GM13977 (cell line): ENCODE measurements around the gene PROB1.

Source experiments
- DNase-seq: peaks from one replicate; pipeline ENCODE4 v3.0.0; 2012; ENCODE audit warnings: low spot score
- CTCF ChIP-seq: IDR thresholded peaks from 2 replicates; pipeline ENCODE4 v1.5.1; 2012; ENCODE audit warnings: mild to moderate bottlenecking, control low read depth; ENCODE audit not compliant: insufficient read depth; ENCODE audit errors: extremely low read depth, missing control alignments
- in situ Hi-C: fragments of 300-500 bp; cut with MboI; formaldehyde crosslinking; loops from one replicate; pipeline ENCODE4 v1.12.0; 2022; ENCODE audit warnings: low sequenced_read_pairs, low pct_unique_long_range_greater_than_20kb, mixed read lengths, inconsistent platforms; ENCODE audit not compliant: unreplicated experiment

Gene PROB1

DNA sequence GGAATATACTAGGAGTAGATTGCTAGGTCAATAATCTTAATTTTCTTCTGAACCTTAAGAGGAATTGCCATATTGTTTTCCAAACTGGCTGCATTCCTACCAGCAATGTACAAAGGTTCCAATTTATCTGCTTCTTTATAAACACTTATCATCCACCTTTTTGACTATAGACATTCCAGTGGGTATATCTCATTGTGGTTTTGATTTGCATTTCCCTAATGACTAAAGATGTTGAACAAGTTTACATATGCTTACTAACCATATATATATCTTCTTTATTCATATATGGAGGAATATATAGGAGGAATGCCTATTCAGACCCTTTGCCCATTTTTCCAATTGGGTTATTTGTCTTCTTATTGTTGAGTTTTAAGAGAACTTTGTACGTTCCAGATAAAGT lies 36.8 kb upstream of the PROB1 start:
- DNase-seq = no peak
- TF ChIP-seq CTCF = no peak
- in situ Hi-C loops = no loop called here

- in situ Hi-C loops = no loop called here
- TF ChIP-seq CTCF = no peak
- no peak for DNase-seq
Measured at GRCh38 chr5:139430015-139430414, 35.1 kb upstream of the PROB1 start.

DNA sequence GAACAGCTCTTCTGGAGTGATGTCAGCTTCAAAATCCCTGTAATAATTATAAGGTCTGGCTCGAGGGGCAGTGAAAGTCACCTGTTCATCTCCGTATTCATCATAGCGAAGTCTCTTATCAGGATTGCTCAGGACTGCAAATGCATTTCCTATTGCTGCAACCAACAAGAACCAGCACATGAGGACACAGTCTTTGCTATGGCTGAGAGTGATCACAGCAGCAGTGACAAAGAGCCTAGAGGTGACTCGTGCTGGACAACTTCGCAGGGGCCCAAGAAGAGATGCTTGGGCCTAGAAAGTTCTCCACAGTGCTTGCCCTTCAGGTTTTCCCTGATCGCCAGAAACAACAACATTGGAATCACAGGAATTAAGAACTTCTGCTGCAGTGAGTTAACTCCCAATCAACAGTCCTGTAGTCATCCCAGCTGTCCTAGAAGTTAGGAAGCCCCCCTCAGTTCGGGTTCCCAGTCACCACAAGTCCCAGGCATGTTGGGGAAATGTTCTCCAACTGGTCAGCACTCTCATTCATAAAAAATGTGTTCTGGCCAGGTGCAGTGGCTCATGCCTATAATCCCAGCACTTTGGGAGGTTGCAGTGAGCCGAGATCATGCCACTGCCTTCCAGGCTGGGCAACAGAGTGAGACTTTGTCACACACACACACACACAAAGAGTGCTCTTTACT lies 31.4 kb upstream of the PROB1 start:
- no peak for TF ChIP-seq CTCF
- no peak for DNase-seq
- in situ Hi-C loops = no loop called here

GRCh38 chr5:139425497-139425896 lies 30.6 kb upstream of the PROB1 start:
- in situ Hi-C loops = no loop called here
- no peak for TF ChIP-seq CTCF
- DNase-seq = no peak

- in situ Hi-C loops = loop anchor here (5.0 kb wide), 1 partner anchor 95 kb away; no protein-coding TSS in a partner anchor
Measured at GRCh38 chr5:139422307-139422893, 27.5 kb upstream of the PROB1 start.

More at GRCh38 chr5:139422307-139422893, 27.5 kb upstream of the PROB1 start:
- TF ChIP-seq CTCF = peak; percentile 87
- DNase-seq = peak; percentile 81
